Kidney epithelial cell (primary cell): ENCODE data around the gene KPNA5. TPM values are rescaled to one million over a fixed set of nuclear protein-coding genes. Genes with fewer than 3 reads are reported as not detected.
"Not testable (repeated sequence)": the region's sequence is repeated elsewhere in the genome, so short reads cannot be mapped to it uniquely, and the experiment has no call there.

Experiments used
- DNase-seq: peaks from one replicate; pipeline ENCODE4 v3.0.0-alpha.2; 2010; ENCODE audit warnings: low read depth
- H3K27me3 ChIP-seq: 2 replicates; pipeline ENCODE4 v1.6.0; 2011; ENCODE audit warnings: low read length; ENCODE audit not compliant: control insufficient read depth, insufficient read depth
- H3K36me3 ChIP-seq: 2 replicates; pipeline ENCODE4 v1.5.1; 2011; ENCODE audit warnings: low read length; ENCODE audit not compliant: control insufficient read depth, insufficient read depth
- H3K4me3 ChIP-seq: 2 replicates; pipeline ENCODE4 v1.5.1; 2011; ENCODE audit warnings: low read depth, mild to moderate bottlenecking, control low read depth, low read length
- total RNA-seq: library from RNA; depleted of rRNA; stranded (reverse); fragments of >200 nt; gene quantifications from 2 replicates; pipeline ENCODE4 v1.2.3, GENCODE V29; 2015
- TF ChIP-seq, protein P1 (sequence below): IDR thresholded peaks from 2 replicates; pipeline ENCODE4 v1.5.1; 2011; ENCODE audit warnings: mild to moderate bottlenecking, moderate library complexity, low read length, control low read depth, inconsistent platforms; ENCODE audit not compliant: insufficient read depth, poor library complexity, severe bottlenecking

KPNA5 gene
- total RNA-seq, 1 donor from 2014 or later: 9.3 TPM

DNA sequence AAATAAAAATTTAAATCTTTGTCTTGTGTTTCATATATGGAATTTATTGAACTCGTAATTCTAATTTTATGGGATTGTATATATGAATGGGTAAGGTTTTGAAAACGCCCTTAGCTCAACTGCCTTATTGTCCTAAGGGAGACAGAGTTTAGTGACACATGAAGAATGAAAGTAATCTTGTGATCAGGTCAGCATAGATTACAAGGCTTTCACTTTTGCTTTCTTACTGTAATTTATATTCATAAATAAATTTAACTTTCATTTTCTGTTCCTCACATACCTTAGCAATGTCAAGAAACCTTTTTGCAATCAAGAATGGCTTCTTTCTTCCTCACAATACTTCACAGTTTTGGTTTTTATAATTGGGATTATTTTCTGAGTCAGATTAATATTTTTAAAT, 14.4 kb downstream of the KPNA5 start:
- Histone ChIP-seq H3K27me3 (no peaks in the 10 kb centered on the region), H3K36me3 (no peaks in the 10 kb centered on the region), H3K4me3 (no peak overlapping the region)
- no peak for DNase-seq
- TF ChIP-seq, protein P1, sequence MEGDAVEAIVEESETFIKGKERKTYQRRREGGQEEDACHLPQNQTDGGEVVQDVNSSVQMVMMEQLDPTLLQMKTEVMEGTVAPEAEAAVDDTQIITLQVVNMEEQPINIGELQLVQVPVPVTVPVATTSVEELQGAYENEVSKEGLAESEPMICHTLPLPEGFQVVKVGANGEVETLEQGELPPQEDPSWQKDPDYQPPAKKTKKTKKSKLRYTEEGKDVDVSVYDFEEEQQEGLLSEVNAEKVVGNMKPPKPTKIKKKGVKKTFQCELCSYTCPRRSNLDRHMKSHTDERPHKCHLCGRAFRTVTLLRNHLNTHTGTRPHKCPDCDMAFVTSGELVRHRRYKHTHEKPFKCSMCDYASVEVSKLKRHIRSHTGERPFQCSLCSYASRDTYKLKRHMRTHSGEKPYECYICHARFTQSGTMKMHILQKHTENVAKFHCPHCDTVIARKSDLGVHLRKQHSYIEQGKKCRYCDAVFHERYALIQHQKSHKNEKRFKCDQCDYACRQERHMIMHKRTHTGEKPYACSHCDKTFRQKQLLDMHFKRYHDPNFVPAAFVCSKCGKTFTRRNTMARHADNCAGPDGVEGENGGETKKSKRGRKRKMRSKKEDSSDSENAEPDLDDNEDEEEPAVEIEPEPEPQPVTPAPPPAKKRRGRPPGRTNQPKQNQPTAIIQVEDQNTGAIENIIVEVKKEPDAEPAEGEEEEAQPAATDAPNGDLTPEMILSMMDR: no peak

DNA sequence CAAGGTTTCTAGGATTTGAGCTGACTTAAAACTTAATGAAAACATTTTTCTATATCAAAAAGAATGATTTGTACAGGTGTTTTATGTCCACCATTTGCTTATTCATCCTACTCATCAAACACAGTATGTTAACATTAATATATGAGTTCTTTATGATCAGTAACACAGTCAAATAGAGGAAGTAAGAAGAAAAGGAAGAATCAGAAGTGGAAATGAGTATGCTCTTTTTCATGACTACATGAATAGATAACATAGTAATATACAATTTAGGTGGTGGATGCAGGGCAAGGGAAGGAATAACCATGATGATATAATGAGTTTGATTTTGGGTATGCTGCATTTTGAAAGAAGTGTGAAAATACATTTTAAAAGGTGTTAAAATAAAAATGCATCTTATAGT, 16.5 kb downstream of the KPNA5 start:
- DNase-seq: no peak
- Histone ChIP-seq H3K27me3 (no peaks in the 10 kb centered on the region), H3K4me3 (no peak overlapping the region), H3K36me3 (no peaks in the 10 kb centered on the region)
- TF ChIP-seq, protein P1: no peak

DNA sequence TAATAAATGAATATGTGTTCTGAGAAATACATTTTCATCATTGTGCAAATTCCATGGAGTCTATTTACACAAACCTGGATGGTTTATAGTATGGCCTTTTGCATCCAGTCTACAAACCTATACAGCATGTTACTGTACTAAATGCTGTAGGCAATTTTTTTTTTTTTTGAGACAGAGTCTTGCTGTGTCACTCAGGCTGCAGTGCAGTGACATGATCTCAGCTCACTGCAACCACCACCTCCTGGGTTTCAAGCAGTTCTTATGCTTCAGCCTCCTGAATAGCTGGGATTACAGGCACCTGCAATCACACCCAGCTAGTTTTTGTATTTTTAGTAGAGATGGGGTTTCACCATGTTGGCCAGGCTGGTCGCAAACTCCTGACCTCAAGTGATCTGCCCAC, 22.9 kb downstream of the KPNA5 start:
- H3K36me3 ChIP-seq, H3K27me3 ChIP-seq, DNase-seq, H3K4me3 ChIP-seq: not testable (repeated sequence)

DNA sequence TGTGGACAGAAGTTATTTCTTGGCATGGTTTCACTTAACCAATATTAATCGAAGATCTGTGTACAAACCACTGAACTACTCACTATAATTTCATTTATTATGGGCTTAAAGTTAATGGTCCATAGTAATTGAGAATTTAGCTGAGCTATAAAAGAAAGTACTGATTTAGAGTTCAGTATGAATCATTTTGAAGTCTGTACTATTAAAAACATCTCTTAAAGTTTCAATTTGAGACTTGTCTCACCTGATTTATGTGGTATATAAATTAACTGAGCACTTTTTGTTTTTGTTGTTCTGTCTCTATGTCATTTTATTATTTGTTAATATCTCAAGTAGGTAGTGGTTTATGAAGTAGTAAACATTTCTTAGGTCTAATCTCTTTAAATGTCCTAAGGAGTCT, 24.9 kb downstream of the KPNA5 start:
- DNase-seq: no peak
- TF ChIP-seq, protein P1: no peak
- Histone ChIP-seq H3K27me3 (no peaks in the 10 kb centered on the region), H3K36me3 (no peaks in the 10 kb centered on the region), H3K4me3 (no peak overlapping the region)

DNA sequence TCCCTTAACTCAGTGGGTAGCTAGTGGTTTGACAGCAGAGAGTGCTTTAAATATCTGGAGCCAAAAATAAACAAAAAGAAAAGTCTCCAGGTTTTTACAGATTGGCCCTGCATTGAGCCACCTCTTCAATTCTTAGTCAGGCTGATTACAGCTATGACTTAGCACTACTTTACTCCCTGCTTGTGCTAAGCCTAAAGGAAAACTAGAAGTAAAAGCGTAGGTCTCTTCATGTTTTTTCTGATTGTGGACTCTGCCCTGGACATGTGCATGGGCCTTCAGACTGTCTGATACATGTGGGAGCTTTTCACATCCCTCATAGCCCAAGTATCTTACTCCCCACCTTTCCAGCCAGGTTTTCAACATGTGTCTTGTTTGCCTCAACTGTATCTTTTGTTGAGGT, 33.3 kb downstream of the KPNA5 start:
- DNase-seq: no peak
- TF ChIP-seq, protein P1: no peak
- Histone ChIP-seq H3K27me3 (no peaks in the 10 kb centered on the region), H3K4me3 (no peak overlapping the region), H3K36me3 (no peaks in the 10 kb centered on the region)

DNA sequence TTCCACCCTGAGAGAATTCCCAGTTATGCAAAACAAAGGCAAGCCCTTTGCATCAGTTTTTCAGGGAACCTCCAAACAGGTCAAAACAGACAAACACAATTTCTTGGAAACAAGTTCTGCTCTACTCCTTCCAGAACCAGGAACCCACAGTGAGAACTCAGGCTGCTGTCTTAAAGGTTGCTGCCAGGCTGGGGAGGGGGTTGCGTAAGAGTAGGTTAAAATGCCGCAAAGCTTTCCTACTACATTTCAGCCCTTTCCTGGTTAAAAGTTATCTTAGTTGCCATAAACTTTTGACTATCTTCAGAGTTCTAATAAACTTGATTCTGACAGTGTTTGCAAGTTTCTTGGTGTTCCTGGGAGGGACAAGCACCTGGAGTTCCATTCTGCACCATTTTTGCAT, 33.8 kb downstream of the KPNA5 start:
- TF ChIP-seq, protein P1: no peak
- H3K4me3 ChIP-seq: no peak overlapping the region
- DNase-seq: no peak

More for the DNA sequence above, 33.8 kb downstream of the KPNA5 start:
- no peaks in the 10 kb centered on the region for H3K27me3 ChIP-seq
- no peaks in the 10 kb centered on the region for H3K36me3 ChIP-seq
